GM18951 (cell line): ENCODE measurements around the gene OR2M7.
"Not testable (repeated sequence)": the region's sequence is repeated elsewhere in the genome, so short reads cannot be mapped to it uniquely, and the experiment has no call there.

Experiments used
- POLR2A ChIP-seq: IDR thresholded peaks from 4 replicates; pipeline ENCODE4 v1.6.1; 2011; ENCODE audit warnings: mild to moderate bottlenecking; ENCODE audit not compliant: insufficient read length, insufficient read depth; ENCODE audit errors: extremely low read depth
- in situ Hi-C: fragments of 300-500 bp; cut with MboI; formaldehyde crosslinking; loops from one replicate; pipeline ENCODE4 v1.12.0; 2022; ENCODE audit warnings: low sequenced_read_pairs, mixed read lengths, inconsistent platforms; ENCODE audit not compliant: unreplicated experiment

OR2M7 gene

GRCh38 chr1:248324468-248324867 is at the start of gene OR2M7:
Gene OR2M7 (minus strand): TSS chr1:248324568. CDS start chr1:248324568, 0 bp downstream.
- in situ Hi-C loops = no loop called here
- no peak for TF ChIP-seq POLR2A

DNA sequence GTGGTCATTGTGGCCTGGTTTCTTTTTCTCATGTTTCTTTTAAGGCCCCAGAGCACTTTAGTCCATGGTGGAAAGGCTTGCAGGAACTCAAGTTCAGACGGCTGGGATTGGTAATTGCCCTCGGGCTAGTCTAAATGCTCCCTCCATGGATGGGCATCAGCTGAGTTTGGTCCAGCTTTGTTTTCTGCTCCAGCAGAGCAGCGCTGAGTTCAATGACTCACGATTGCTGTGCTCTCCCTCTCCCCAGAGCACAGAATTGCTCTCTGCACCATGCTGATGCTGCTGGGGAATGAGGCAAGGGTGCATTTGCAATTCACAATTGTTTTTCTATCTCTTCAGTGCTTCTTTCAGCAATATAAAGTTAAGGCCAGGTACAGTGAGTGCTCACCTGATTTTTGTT is 49.4 kb upstream of the OR2M7 start:
- no peak for TF ChIP-seq POLR2A
- in situ Hi-C loops = no loop called here

GRCh38 chr1:248372394-248372793 is 48.0 kb upstream of the OR2M7 start:
- in situ Hi-C loops = no loop called here
- TF ChIP-seq POLR2A = no peak

GRCh38 chr1:248366609-248367008 is 42.2 kb upstream of the OR2M7 start:
- in situ Hi-C loops = no loop called here

GRCh38 chr1:248361121-248361715 is 36.9 kb upstream of the OR2M7 start, which contains the start of gene OR2T4:
Gene OR2T4 (plus strand): TSS chr1:248361665. CDS start chr1:248361665, 0 bp downstream.
- in situ Hi-C loops = no loop called here
- TF ChIP-seq POLR2A = no peak

More at GRCh38 chr1:248366609-248367008, 42.2 kb upstream of the OR2M7 start:
- TF ChIP-seq POLR2A = no peak

- TF ChIP-seq POLR2A = no peak
- in situ Hi-C loops = no loop called here
Observed at GRCh38 chr1:248359415-248359814, 35.0 kb upstream of the OR2M7 start.

GRCh38 chr1:248348475-248348874 is 24.1 kb upstream of the OR2M7 start, which contains the start of gene OR14C36:
Gene OR14C36 (plus strand): TSS chr1:248348775. CDS start chr1:248348775, 0 bp downstream.
- TF ChIP-seq POLR2A = no peak
- in situ Hi-C loops = no loop called here

DNA sequence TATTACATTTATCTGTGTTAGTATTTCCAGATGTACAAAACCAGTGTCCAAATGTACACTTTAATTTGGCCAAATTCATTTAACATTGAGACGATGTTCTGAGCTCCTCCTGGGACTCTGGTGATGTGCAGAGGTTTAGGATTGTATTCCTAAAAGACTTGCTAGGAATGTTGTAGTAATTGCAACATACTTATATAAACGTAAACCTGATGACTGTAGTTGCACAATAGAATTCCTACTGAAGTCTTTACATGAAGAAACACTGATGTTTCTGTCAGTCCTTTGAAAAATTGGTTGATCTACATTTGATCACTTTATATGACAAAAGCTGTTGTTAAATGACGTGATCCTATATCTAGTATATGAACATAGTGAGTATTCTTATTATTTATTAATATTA is 19.1 kb upstream of the OR2M7 start:
- TF ChIP-seq POLR2A = no peak
- in situ Hi-C loops = no loop called here

- no peak for TF ChIP-seq POLR2A
- in situ Hi-C loops = no loop called here
Observed at GRCh38 chr1:248316796-248317195, 7.6 kb downstream of the OR2M7 start.

DNA sequence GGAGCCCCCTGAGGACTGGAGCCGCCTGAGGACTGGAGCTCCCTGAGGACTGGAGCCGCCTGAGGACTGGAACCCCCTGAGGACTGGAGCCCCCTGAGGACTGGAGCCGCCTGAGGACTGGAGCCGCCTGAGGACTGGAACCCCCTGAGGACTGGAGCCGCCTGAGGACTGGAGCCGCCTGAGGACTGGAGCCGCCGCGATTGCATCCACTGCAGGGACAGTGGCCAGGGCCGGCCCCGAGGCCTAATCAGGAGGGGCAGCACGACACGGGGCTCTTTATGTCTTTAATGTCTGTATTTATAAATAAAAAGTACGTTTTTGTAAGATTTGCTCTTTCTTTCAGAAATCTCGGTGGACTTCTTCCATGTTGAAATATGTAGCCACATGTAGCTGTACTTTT is 17.6 kb downstream of the OR2M7 start:
- in situ Hi-C loops = not testable (repeated sequence)

DNA sequence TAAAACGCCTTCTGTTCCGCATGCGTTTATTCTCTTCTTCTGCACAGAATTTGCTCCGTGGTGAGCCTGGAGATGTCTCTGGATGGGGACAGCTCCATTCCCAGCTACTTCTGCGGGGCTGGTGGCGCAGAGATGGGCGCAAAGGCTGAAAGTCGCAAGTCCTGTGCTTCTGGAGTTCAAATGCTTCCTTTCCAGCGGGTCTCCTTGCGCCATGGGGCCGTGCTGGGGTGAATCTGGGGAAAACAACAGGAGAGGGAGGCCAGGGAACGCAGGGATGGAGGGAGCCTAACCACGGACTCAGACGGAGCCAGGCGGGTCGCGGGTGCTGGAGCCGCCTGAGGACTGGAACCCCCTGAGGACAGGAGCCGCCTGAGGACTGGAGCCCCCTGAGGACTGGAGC is 18.3 kb downstream of the OR2M7 start:
- no peak for TF ChIP-seq POLR2A
- in situ Hi-C loops = no loop called here

GRCh38 chr1:248305672-248306071 is 18.7 kb downstream of the OR2M7 start:
- in situ Hi-C loops = not testable (repeated sequence)

DNA sequence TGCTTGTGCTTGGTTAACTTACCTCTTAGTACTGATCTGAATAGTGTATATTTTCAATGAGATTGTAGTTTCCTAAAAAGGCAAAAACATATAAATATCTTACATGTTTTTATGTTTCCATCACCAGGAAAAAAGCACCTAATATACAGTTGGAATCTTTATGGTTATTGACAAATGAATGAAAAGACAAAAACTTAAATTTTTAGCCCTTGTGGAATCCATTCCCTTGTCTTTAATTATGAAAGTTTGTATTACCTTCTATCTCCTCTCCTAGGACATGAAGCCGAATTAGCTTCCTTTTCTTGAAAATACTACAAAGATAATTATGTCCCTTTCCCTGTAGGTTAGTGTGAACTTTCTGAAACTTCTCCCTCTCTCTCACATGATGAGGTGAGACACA is 21.0 kb downstream of the OR2M7 start, which contains the start of gene OR2T12:
Gene OR2T12, minus strand, starts transcription at position 101 of the 400 bp plus-strand sequence. CDS start 7,846 bp downstream, outside the sequence.
- in situ Hi-C loops = no loop called here
- TF ChIP-seq POLR2A = no peak

DNA sequence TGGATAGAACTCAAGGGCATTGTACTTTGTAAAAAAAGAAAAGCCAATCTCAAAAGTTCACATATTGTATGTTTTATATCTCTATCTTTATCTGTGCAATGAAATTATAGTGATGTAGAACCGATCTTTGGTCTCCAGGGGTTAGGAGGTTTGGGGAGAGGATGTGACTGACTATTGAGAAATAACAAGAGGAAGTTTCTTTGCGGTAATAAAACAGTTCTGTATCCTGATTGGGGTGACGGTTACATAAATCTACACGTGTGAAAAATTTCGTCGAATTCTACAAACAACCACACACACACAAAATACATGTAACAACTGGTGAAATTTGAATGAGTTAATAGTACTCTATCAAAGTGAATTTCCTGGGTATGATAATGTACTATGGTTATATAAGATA is 36.0 kb downstream of the OR2M7 start:
- in situ Hi-C loops = no loop called here
- no peak for TF ChIP-seq POLR2A

GRCh38 chr1:248277876-248278275 is 46.5 kb downstream of the OR2M7 start, which contains the start of gene OR2T33:
Gene OR2T33 (minus strand): TSS chr1:248277976. CDS start chr1:248273814, 4,162 bp downstream.
- in situ Hi-C loops = no loop called here

More at GRCh38 chr1:248277876-248278275, 46.5 kb downstream of the OR2M7 start, which contains the start of gene OR2T33:
- no peak for TF ChIP-seq POLR2A
